ENCODE results near the gene ARHGEF26. TPM values are rescaled to one million over a fixed set of nuclear protein-coding genes. Genes with fewer than 3 reads are reported as not detected.
A peak's percentile ranks its signal among the peaks of the same experiment; 100 is the strongest.

ARHGEF26 gene
- 0.05 and 0.10 TPM in 2 replicates for polyA plus RNA-seq (2011; rRNA removed)
- 0.14 and 0.26 TPM in 2 replicates for polyA minus RNA-seq (2011; rRNA and poly(A)+ RNA removed)

DNA sequence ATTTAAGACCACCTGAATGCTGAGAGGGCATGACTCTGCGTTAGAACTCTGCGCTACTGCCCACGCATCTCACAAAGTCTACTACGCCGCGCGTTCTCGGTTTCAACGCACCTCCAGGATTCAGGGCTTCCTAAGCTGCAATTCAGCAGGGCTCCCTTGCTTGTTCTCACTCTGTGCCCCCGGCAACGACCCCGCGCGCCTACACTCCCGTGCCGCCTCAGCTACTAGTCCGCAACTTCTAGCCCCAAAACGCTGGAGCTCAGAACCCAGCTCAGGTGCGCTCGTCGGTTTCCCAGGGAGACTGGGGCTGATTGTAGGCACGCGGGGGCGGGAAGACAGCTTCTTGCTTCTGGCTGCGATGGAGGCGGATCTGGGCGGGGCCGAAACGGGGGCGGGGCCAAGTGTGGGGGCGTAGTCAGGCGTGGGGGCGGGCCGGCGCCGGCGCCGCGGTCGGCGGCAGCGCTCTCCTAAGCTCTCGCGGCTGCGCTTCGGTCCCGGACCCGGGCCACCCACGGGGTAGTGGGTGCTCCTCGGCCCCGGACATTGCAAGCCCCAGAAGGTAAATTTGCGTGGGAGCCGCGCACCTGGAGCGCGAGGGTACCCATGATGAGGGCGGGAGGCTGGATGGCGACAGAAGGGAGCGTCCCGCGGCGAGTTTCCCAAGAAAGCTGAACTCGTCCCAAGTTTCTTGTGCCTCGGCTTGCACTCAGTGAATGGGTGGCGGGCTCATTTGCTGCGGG is at the start of gene ARHGEF26:
Gene ARHGEF26, plus strand, starts transcription at position 430 of the 740 bp plus-strand sequence. CDS start 603 bp downstream, outside the sequence.
- Histone ChIP-seq H3K36me3 (ENCODE audit: control insufficient read depth, insufficient read depth, low read length) (no peaks in the 10 kb centered on the region), H3K27me3 (ENCODE audit: control insufficient read depth, insufficient read depth, low read length) (peaks cover 5% of the 10 kb centered on the region; the same call in 1 of the 2 replicates), H3K4me3 (ENCODE audit: low read depth, low read length) (peak within 1 kb of the TSS; percentile 70)
- DNase-seq (ENCODE audit: low read depth): no peak
- CTCF ChIA-PET: interaction anchor here (0.8 kb wide), 1 partner anchor 131 kb away, joined by 3 read pairs; no protein-coding TSS in a partner anchor
- POLR2A ChIA-PET: no interaction called here
- TF ChIP-seq, protein P1, sequence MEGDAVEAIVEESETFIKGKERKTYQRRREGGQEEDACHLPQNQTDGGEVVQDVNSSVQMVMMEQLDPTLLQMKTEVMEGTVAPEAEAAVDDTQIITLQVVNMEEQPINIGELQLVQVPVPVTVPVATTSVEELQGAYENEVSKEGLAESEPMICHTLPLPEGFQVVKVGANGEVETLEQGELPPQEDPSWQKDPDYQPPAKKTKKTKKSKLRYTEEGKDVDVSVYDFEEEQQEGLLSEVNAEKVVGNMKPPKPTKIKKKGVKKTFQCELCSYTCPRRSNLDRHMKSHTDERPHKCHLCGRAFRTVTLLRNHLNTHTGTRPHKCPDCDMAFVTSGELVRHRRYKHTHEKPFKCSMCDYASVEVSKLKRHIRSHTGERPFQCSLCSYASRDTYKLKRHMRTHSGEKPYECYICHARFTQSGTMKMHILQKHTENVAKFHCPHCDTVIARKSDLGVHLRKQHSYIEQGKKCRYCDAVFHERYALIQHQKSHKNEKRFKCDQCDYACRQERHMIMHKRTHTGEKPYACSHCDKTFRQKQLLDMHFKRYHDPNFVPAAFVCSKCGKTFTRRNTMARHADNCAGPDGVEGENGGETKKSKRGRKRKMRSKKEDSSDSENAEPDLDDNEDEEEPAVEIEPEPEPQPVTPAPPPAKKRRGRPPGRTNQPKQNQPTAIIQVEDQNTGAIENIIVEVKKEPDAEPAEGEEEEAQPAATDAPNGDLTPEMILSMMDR (IDR thresholded peaks at IDR 0.05; ENCODE audit: insufficient read depth, low read depth, low read length): no peak

GRCh38 chr3:154074966-154075365 is 46.2 kb upstream of the ARHGEF26 start:
- POLR2A ChIA-PET: no interaction called here
- H3K36me3 ChIP-seq (ENCODE audit: control insufficient read depth, insufficient read depth, low read length): no peaks in the 10 kb centered on the region
- CTCF ChIA-PET: no interaction called here
- no peak overlapping the region for H3K4me3 ChIP-seq (ENCODE audit: low read depth, low read length)
- no peaks in the 10 kb centered on the region for H3K27me3 ChIP-seq (ENCODE audit: control insufficient read depth, insufficient read depth, low read length)
- no peak for DNase-seq (ENCODE audit: low read depth)
- TF ChIP-seq, protein P1 (IDR thresholded peaks at IDR 0.05; ENCODE audit: insufficient read depth, low read depth, low read length): no peak

DNA sequence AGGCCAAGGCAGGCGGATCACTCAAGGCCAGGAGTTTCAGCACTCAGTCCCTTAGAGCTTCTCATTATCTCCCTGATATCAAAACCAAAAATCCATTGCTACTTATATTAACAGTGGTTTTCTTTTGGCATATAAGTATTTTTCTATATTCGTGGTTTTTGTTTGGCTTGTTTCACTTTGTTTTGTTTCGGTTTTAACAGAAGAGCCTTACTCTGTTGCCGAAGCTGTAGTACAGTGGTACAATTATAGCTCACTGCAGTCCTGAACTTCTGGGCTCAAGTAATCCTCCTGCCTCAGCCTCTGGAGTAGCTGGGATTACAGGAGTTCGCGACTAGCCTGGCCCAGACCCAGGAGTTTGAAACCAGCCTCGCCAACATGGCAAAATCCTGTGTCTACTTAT is 42.5 kb upstream of the ARHGEF26 start:
- POLR2A ChIA-PET: no interaction called here
- TF ChIP-seq, protein P1 (IDR thresholded peaks at IDR 0.05; ENCODE audit: insufficient read depth, low read depth, low read length): no peak
- CTCF ChIA-PET: no interaction called here
- H3K4me3 ChIP-seq (ENCODE audit: low read depth, low read length): no peak overlapping the region
- no peaks in the 10 kb centered on the region for H3K27me3 ChIP-seq (ENCODE audit: control insufficient read depth, insufficient read depth, low read length)
- no peaks in the 10 kb centered on the region for H3K36me3 ChIP-seq (ENCODE audit: control insufficient read depth, insufficient read depth, low read length)
- no peak for DNase-seq (ENCODE audit: low read depth)

- TF ChIP-seq, protein P1 (IDR thresholded peaks at IDR 0.05; ENCODE audit: insufficient read depth, low read depth, low read length): no peak
- ChIA-PET POLR2A (no interaction called here), CTCF (no interaction called here)
- H3K27me3 ChIP-seq (ENCODE audit: control insufficient read depth, insufficient read depth, low read length): no peaks in the 10 kb centered on the region
- no peaks in the 10 kb centered on the region for H3K36me3 ChIP-seq (ENCODE audit: control insufficient read depth, insufficient read depth, low read length)
- DNase-seq (ENCODE audit: low read depth): no peak
- H3K4me3 ChIP-seq (ENCODE audit: low read depth, low read length): no peak overlapping the region
Measured at GRCh38 chr3:154081305-154081704, 39.9 kb upstream of the ARHGEF26 start.

DNA sequence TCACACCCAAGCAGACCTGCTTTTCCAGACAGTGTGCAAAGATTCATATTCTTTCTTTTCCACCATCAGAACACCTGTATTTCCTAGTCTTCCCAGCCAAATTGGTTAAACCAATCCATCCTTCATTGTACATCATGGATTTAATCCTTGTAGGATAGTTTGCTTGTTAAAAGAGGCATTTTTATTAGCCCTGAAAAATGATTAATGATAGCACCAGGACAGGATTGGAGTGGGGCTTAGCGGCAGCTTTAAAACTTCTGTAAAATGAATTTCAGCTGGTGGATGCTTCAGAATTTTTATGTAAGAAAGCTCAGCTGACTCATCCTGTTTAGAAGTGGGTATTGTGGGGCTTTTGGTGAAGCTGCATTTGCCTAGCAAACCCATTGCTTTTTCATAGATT is 36.1 kb upstream of the ARHGEF26 start:
- no peak overlapping the region for H3K4me3 ChIP-seq (ENCODE audit: low read depth, low read length)
- POLR2A ChIA-PET: no interaction called here
- CTCF ChIA-PET: no interaction called here

More for the DNA sequence above, 36.1 kb upstream of the ARHGEF26 start:
- no peaks in the 10 kb centered on the region for H3K36me3 ChIP-seq (ENCODE audit: control insufficient read depth, insufficient read depth, low read length)
- TF ChIP-seq, protein P1 (IDR thresholded peaks at IDR 0.05; ENCODE audit: insufficient read depth, low read depth, low read length): no peak
- DNase-seq (ENCODE audit: low read depth): no peak
- H3K27me3 ChIP-seq (ENCODE audit: control insufficient read depth, insufficient read depth, low read length): no peaks in the 10 kb centered on the region

All from BJ (cell line).